Measurements from ENCODE around the gene SRGN.
A peak's percentile ranks its signal among the peaks of the same experiment; 100 is the strongest.
"Not testable (repeated sequence)": the region's sequence is repeated elsewhere in the genome, so short reads cannot be mapped to it uniquely, and the experiment has no call there.

SRGN gene

GRCh38 chr10:69104994-69105790 is 17.3 kb downstream of the SRGN start:
- Mint-ChIP-seq H3K27me3 (no peaks in the 10 kb centered on the region), H3K9me3 (no peaks in the 10 kb centered on the region), H3K36me3 (ENCODE audit: insufficient read depth) (peaks cover 79% of the 10 kb centered on the region), H3K27ac (peak overlapping the region; percentile 61 to 84), H3K4me1 (ENCODE audit: low read depth in 2 of 2) (peaks cover 26 to 31% of the 10 kb centered on the region in 2 donors), H3K4me3 (peak overlapping the region in 1 of 2 donors; percentile 2)
- DNase-seq (no peak), ATAC-seq (replicated peaks) (no peak)

GRCh38 chr10:69107176-69107490 is 19.2 kb downstream of the SRGN start:
- no peak for ATAC-seq (replicated peaks)
- no peak for DNase-seq
- Mint-ChIP-seq H3K27ac (peak overlapping the region in 1 of 2 donors; percentile 38), H3K4me3 (no peak overlapping the region), H3K27me3 (no peaks in the 10 kb centered on the region), H3K36me3 (ENCODE audit: insufficient read depth) (peaks cover 59% of the 10 kb centered on the region), H3K9me3 (no peaks in the 10 kb centered on the region), H3K4me1 (ENCODE audit: low read depth in 2 of 2) (peaks cover 10 to 12% of the 10 kb centered on the region in 2 donors)

GRCh38 chr10:69107699-69108098 is 19.8 kb downstream of the SRGN start:
- DNase-seq (no peak), ATAC-seq (replicated peaks) (no peak)
- H3K4me1 Mint-ChIP-seq (ENCODE audit: low read depth in 2 of 2), result peaks cover 5 to 6% of the 10 kb centered on the region in 2 donors
- H3K36me3 Mint-ChIP-seq (ENCODE audit: insufficient read depth), result peaks cover 54% of the 10 kb centered on the region
- H3K4me3 Mint-ChIP-seq, result no peak overlapping the region
- H3K9me3 Mint-ChIP-seq, result no peaks in the 10 kb centered on the region
- H3K27ac Mint-ChIP-seq, result peak overlapping the region in 1 of 2 donors; percentile 38
- H3K27me3 Mint-ChIP-seq, result no peaks in the 10 kb centered on the region

- peaks cover 16% of the 10 kb centered on the region for H3K36me3 Mint-ChIP-seq (ENCODE audit: insufficient read depth)
- DNase-seq (no peak), ATAC-seq (replicated peaks) (no peak)
- H3K27me3 Mint-ChIP-seq, result no peaks in the 10 kb centered on the region
- peaks cover 2 to 3% of the 10 kb centered on the region in 2 donors for H3K4me1 Mint-ChIP-seq (ENCODE audit: low read depth in 2 of 2)
- no peak overlapping the region for H3K27ac Mint-ChIP-seq
- no peak overlapping the region for H3K4me3 Mint-ChIP-seq
- no peaks in the 10 kb centered on the region for H3K9me3 Mint-ChIP-seq
Measured at GRCh38 chr10:69119896-69120295, 32.0 kb downstream of the SRGN start.

- H3K4me3 Mint-ChIP-seq, result peak overlapping the region; percentile 94 to 95
- DNase-seq (no peak), ATAC-seq (replicated peaks) (peak; percentile 9)
- peaks cover 6 to 12% of the 10 kb centered on the region in 2 donors for H3K4me1 Mint-ChIP-seq (ENCODE audit: low read depth in 2 of 2)
- peak overlapping the region; percentile 95 to 97 for H3K27ac Mint-ChIP-seq
- no peaks in the 10 kb centered on the region for H3K9me3 Mint-ChIP-seq
- H3K36me3 Mint-ChIP-seq (ENCODE audit: insufficient read depth), result peaks cover 28% of the 10 kb centered on the region
- H3K27me3 Mint-ChIP-seq, result no peaks in the 10 kb centered on the region
Measured at GRCh38 chr10:69123306-69123746, 35.4 kb downstream of the SRGN start.

GRCh38 chr10:69123747-69124562 is 36.1 kb downstream of the SRGN start, which contains the start of gene VPS26A:
Gene VPS26A (plus strand): TSS chr10:69124178. CDS start chr10:69124278, 100 bp downstream.
- H3K36me3 Mint-ChIP-seq (ENCODE audit: insufficient read depth), result peaks cover 30% of the 10 kb centered on the region
- H3K4me1 Mint-ChIP-seq (ENCODE audit: low read depth in 2 of 2), result peaks cover 6 to 13% of the 10 kb centered on the region in 2 donors
- peak within 1 kb of the TSS; percentile 95 to 97 for H3K27ac Mint-ChIP-seq
- peak within 1 kb of the TSS; percentile 94 to 95 for H3K4me3 Mint-ChIP-seq
- H3K9me3 Mint-ChIP-seq, result no peaks in the 10 kb centered on the region
- DNase-seq (peak; percentile 97 to 99 (median 99)), ATAC-seq (replicated peaks) (peak; percentile 88)
- H3K27me3 Mint-ChIP-seq, result no peaks in the 10 kb centered on the region

- Mint-ChIP-seq H3K4me1 (ENCODE audit: low read depth in 2 of 2) (peaks cover 8 to 19% of the 10 kb centered on the region in 2 donors), H3K36me3 (ENCODE audit: insufficient read depth) (peaks cover 30% of the 10 kb centered on the region), H3K9me3 (no peaks in the 10 kb centered on the region), H3K4me3 (peak overlapping the region; percentile 94 to 95), H3K27ac (peak overlapping the region; percentile 95 to 97), H3K27me3 (no peaks in the 10 kb centered on the region)
- DNase-seq (peak; percentile 50 to 60 (median 60)), ATAC-seq (replicated peaks) (peak; percentile 28)
Measured at GRCh38 chr10:69124563-69125268, 36.8 kb downstream of the SRGN start.

- Mint-ChIP-seq H3K4me3 (peak overlapping the region; percentile 94 to 95), H3K4me1 (ENCODE audit: low read depth in 2 of 2) (peaks cover 13 to 27% of the 10 kb centered on the region in 2 donors), H3K36me3 (ENCODE audit: insufficient read depth) (peaks cover 30% of the 10 kb centered on the region), H3K27me3 (no peaks in the 10 kb centered on the region), H3K9me3 (no peaks in the 10 kb centered on the region), H3K27ac (no peak overlapping the region)
- DNase-seq (no peak), ATAC-seq (replicated peaks) (no peak)
Measured at GRCh38 chr10:69125554-69125953, 37.7 kb downstream of the SRGN start.

- H3K4me3 Mint-ChIP-seq, result peak overlapping the region; percentile 5 to 57
- H3K9me3 Mint-ChIP-seq, result no peaks in the 10 kb centered on the region
- peak overlapping the region; percentile 4 to 74 for H3K27ac Mint-ChIP-seq
- H3K4me1 Mint-ChIP-seq (ENCODE audit: low read depth in 2 of 2), result peaks cover 19 to 38% of the 10 kb centered on the region in 2 donors
- no peak for DNase-seq
- ATAC-seq (replicated peaks), result no peak
- no peaks in the 10 kb centered on the region for H3K27me3 Mint-ChIP-seq
- H3K36me3 Mint-ChIP-seq (ENCODE audit: insufficient read depth), result peaks cover 38% of the 10 kb centered on the region
Measured at GRCh38 chr10:69130251-69130650, 42.3 kb downstream of the SRGN start.

GRCh38 chr10:69139961-69140360 is 52.1 kb downstream of the SRGN start:
- ATAC-seq (replicated peaks) (no peak), DNase-seq (no peak)
- peaks cover 30% of the 10 kb centered on the region for H3K36me3 Mint-ChIP-seq (ENCODE audit: insufficient read depth)
- H3K27me3 Mint-ChIP-seq, result no peaks in the 10 kb centered on the region
- peak overlapping the region in 1 of 2 donors; percentile 68 for H3K27ac Mint-ChIP-seq
- H3K4me1 Mint-ChIP-seq (ENCODE audit: low read depth in 2 of 2), result peaks cover 18 to 52% of the 10 kb centered on the region in 2 donors
- H3K9me3 Mint-ChIP-seq, result no peaks in the 10 kb centered on the region
- H3K4me3 Mint-ChIP-seq, result no peak overlapping the region

GRCh38 chr10:69141304-69141703 is 53.4 kb downstream of the SRGN start:
- no peak for DNase-seq
- peaks cover 19 to 59% of the 10 kb centered on the region in 2 donors for H3K4me1 Mint-ChIP-seq (ENCODE audit: low read depth in 2 of 2)
- H3K9me3 Mint-ChIP-seq, result no peaks in the 10 kb centered on the region
- no peak overlapping the region for H3K4me3 Mint-ChIP-seq
- ATAC-seq (replicated peaks), result no peak
- peaks cover 26% of the 10 kb centered on the region for H3K36me3 Mint-ChIP-seq (ENCODE audit: insufficient read depth)
- no peaks in the 10 kb centered on the region for H3K27me3 Mint-ChIP-seq
- H3K27ac Mint-ChIP-seq, result peak overlapping the region in 1 of 2 donors; percentile 53

GRCh38 chr10:69142074-69142473 is 54.2 kb downstream of the SRGN start:
- not testable (repeated sequence) for H3K4me3 Mint-ChIP-seq; H3K27me3 Mint-ChIP-seq; H3K9me3 Mint-ChIP-seq; ATAC-seq (replicated peaks); DNase-seq
- H3K27ac Mint-ChIP-seq, result peak overlapping the region; percentile 38 to 44
- peaks cover 18% of the 10 kb centered on the region for H3K36me3 Mint-ChIP-seq (ENCODE audit: insufficient read depth)
- peaks cover 23 to 65% of the 10 kb centered on the region in 2 donors for H3K4me1 Mint-ChIP-seq (ENCODE audit: low read depth in 2 of 2)

- Mint-ChIP-seq H3K4me1 (ENCODE audit: low read depth in 2 of 2) (peaks cover 24 to 65% of the 10 kb centered on the region in 2 donors), H3K27me3 (no peaks in the 10 kb centered on the region), H3K27ac (peak overlapping the region; percentile 38 to 44), H3K36me3 (ENCODE audit: insufficient read depth) (peaks cover 18% of the 10 kb centered on the region), H3K9me3 (no peaks in the 10 kb centered on the region), H3K4me3 (no peak overlapping the region)
- ATAC-seq (replicated peaks) (no peak), DNase-seq (no peak)
Measured at GRCh38 chr10:69142983-69143382, 55.1 kb downstream of the SRGN start.
